ENCODE measurements around the gene HOXB3. TPM values are rescaled to one million over a fixed set of nuclear protein-coding genes. Genes with fewer than 3 reads are reported as not detected.
A peak's percentile ranks its signal among the peaks of the same experiment; 100 is the strongest.

HOXB3 gene
- polyA plus RNA-seq, 1 experiment = 33.0 TPM

DNA sequence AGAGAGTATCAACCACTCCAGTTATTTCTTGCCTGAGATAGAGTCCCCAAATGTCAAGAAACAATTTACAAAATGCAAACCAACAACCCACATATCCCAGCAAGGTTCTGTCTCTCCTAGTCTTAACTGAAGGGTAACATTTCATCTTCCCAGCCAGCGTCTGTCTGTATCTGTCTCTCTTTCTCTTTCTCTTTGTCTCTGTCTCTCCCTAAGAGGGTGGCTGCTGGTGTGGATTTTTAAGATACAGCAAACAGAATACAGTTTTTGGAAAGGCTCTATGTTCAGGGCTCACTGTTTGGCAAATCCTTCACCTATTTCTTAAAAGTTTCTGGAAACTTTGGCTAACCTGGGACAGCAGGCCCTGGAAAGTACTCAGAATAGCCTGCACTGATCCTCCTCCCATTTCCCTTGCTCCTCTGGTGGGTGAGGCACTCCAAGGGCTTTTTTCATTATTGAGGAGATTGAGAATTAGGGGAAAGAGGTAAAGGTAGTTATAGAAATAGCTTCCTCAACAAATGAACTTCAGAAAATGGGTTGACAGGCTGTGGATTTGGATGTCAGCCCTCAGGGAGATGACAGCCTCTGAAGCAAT, 18.1 kb downstream of the HOXB3 start:
- ChIA-PET CTCF (interaction anchor here (0.6 kb wide), 1 partner anchor 19 kb away, joined by 3 read pairs; no protein-coding TSS in a partner anchor), POLR2A (interaction anchor here (4.5 kb wide), 1 partner anchor 16 kb away, joined by 40 read pairs; no protein-coding TSS in a partner anchor)
- Histone ChIP-seq H3K4me3 (ENCODE audit: low read depth, low read length) (peak overlapping the region; percentile 90), H3K9me3 (ENCODE audit: control insufficient read depth, insufficient read depth, low read length) (no peaks in the 10 kb centered on the region), H3K27me3 (ENCODE audit: control insufficient read depth, insufficient read depth, low read length) (no peaks in the 10 kb centered on the region), H3K27ac (ENCODE audit: low read depth, low read length) (peak overlapping the region; percentile 94)
- no peak for DNase-seq (ENCODE audit: low read depth, low spot score)
- TF ChIP-seq, protein P1, sequence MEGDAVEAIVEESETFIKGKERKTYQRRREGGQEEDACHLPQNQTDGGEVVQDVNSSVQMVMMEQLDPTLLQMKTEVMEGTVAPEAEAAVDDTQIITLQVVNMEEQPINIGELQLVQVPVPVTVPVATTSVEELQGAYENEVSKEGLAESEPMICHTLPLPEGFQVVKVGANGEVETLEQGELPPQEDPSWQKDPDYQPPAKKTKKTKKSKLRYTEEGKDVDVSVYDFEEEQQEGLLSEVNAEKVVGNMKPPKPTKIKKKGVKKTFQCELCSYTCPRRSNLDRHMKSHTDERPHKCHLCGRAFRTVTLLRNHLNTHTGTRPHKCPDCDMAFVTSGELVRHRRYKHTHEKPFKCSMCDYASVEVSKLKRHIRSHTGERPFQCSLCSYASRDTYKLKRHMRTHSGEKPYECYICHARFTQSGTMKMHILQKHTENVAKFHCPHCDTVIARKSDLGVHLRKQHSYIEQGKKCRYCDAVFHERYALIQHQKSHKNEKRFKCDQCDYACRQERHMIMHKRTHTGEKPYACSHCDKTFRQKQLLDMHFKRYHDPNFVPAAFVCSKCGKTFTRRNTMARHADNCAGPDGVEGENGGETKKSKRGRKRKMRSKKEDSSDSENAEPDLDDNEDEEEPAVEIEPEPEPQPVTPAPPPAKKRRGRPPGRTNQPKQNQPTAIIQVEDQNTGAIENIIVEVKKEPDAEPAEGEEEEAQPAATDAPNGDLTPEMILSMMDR (IDR thresholded peaks at IDR 0.05; ENCODE audit: low read depth, low read length) = no peak

DNA sequence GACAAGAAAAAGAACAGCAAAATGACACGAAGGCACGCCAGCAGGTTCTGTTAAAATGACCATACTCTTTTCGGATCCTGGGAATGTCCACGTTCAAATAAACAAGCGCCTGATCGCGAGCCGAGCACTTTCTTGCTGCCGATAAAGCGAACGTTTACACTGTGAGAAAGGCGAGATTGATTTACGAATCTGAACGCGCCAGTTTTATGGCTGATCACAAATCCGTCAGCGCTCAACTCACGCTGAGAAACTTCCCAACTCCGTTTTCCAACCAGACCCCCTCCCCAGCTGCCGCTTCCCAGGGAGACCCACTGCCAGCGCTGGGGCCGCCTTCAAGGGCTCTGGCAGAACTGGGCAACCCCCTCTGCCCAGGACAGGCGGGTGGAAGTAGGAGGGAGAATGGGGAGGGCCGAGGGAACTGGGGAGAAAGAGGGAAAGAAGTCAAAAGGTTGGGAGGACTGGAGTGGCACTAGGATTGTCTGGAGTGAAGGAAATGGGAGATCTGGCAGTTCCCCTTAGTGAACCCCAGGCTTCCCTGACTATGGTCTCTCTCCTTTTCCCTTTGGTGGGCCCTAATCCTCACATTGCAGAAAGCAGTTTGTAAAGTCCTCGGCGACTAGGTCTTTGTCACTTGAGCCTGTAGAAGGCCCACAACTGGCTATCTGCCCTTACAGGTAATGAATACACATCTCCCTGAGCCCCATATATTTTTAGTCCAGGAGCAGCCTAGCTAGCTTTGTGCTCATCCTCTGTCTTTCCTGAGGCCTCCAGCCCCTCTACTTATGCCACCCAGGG, 18.8 kb downstream of the HOXB3 start:
- POLR2A ChIA-PET = interaction anchor here (4.5 kb wide), 1 partner anchor 15 kb away, joined by 40 read pairs; no protein-coding TSS in a partner anchor
- CTCF ChIA-PET = interaction anchor here (0.5 kb wide), 1 partner anchor 498 kb away, joined by 6 read pairs; no protein-coding TSS in a partner anchor
- H3K27ac ChIP-seq (ENCODE audit: low read depth, low read length) = peak overlapping the region; percentile 94
- H3K27me3 ChIP-seq (ENCODE audit: control insufficient read depth, insufficient read depth, low read length) = no peaks in the 10 kb centered on the region
- H3K4me3 ChIP-seq (ENCODE audit: low read depth, low read length) = peak overlapping the region; percentile 90
- TF ChIP-seq, protein P1 (IDR thresholded peaks at IDR 0.05; ENCODE audit: low read depth, low read length) = no peak
- DNase-seq (ENCODE audit: low read depth, low spot score) = no peak
- H3K9me3 ChIP-seq (ENCODE audit: control insufficient read depth, insufficient read depth, low read length) = no peaks in the 10 kb centered on the region

DNA sequence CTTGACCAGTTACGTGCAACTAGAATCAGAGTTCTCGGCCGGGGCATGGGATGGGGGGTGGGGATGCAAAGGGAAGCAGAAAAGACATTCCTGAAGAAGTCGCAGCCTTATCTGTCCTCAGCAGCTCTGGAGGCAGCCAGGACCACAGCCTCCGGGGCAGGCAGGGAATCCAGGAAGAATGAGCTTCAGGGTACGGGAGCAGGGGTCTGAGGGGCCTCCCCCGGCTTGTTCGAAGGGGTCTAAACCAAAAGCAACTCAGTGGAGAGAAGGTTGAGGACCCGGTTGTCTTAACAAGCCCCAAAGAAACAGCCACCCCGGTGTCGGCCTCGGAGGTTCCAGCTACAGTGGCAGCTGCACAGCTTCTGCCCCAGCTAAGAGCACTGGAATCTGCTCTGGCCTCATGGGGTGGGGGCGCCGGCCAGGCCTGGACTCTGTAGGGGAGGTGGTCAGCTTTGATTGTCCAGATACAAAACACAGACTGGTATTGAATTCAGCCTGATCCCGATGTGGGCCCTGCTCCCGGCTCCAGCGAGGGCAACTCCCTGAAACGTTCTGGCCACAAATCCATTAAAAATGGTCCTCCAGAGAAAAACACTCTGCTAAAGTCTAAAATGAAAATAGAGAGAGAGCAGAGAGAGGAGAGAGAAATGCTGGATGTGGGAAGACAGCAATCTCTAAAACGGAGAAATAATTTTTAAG, 19.6 kb downstream of the HOXB3 start:
- ChIA-PET POLR2A (interaction anchor here (0.8 to 4.5 kb wide), 6 partner anchors 8 to 24 kb away, joined by 3 to 40 read pairs (median 6); partner anchors contain the start of gene HOXB4), CTCF (interaction anchor here (1.0 to 1.1 kb wide), 3 partner anchors 11 to 78 kb away, joined by 3 to 5 read pairs (median 3); no protein-coding TSS in a partner anchor)
- H3K9me3 ChIP-seq (ENCODE audit: control insufficient read depth, insufficient read depth, low read length) = no peaks in the 10 kb centered on the region
- no peaks in the 10 kb centered on the region for H3K27me3 ChIP-seq (ENCODE audit: control insufficient read depth, insufficient read depth, low read length)
- H3K4me3 ChIP-seq (ENCODE audit: low read depth, low read length) = peak overlapping the region; percentile 90
- peak overlapping the region; percentile 94 for H3K27ac ChIP-seq (ENCODE audit: low read depth, low read length)
- TF ChIP-seq, protein P1 (IDR thresholded peaks at IDR 0.05; ENCODE audit: low read depth, low read length) = no peak
- DNase-seq (ENCODE audit: low read depth, low spot score) = no peak

DNA sequence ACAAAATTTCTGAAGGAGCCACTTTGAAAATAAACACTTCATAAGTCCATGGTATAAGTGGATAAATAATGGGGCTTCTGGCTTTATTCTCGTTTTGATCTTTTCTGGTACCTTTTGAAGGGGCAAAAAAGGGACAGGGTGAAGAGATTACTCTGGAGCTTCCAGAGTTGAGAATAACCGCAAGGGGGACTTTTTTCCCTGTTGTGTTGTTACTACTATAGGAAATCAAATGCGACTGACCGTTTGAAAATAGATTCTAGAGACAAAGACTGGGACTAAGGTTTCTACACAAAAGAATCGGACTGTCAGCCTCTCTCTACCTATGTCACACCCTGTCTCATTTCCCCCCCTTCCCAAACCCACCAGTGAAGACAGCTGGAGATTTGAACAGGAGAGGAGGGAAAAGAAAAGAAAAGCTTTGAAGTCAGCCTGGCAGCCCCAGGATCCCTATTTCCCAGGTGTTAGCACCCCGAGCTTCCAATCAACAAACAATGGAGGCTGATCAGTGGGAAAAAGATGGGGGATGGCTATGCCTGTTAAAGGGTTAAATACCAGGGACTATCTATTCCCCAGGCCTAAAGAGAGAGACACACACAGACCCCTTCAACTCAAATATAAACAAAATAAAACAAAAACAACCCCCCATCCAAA, 20.2 kb downstream of the HOXB3 start:
- no peaks in the 10 kb centered on the region for H3K27me3 ChIP-seq (ENCODE audit: control insufficient read depth, insufficient read depth, low read length)
- CTCF ChIA-PET = interaction anchor here (1.0 to 3.3 kb wide), 4 partner anchors 10 to 218 kb away, joined by 3 to 13 read pairs (median 4); no protein-coding TSS in a partner anchor
- TF ChIP-seq, protein P1 (IDR thresholded peaks at IDR 0.05; ENCODE audit: low read depth, low read length) = peak; percentile 42
- POLR2A ChIA-PET = interaction anchor here (0.8 to 4.5 kb wide), 7 partner anchors 8 to 24 kb away, joined by 3 to 40 read pairs (median 6); partner anchors contain the start of gene HOXB4
- DNase-seq (ENCODE audit: low read depth, low spot score) = no peak
- H3K4me3 ChIP-seq (ENCODE audit: low read depth, low read length) = peak overlapping the region; percentile 90
- peak overlapping the region; percentile 94 for H3K27ac ChIP-seq (ENCODE audit: low read depth, low read length)
- H3K9me3 ChIP-seq (ENCODE audit: control insufficient read depth, insufficient read depth, low read length) = no peaks in the 10 kb centered on the region

Data from AG04450 (cell line).